Amygdala (tissue), 56 donors: ENCODE measurements around the gene ELAVL1.
A peak's percentile ranks its signal among the peaks of the same experiment; 100 is the strongest.
"Not testable (repeated sequence)": the region's sequence is repeated elsewhere in the genome, so short reads cannot be mapped to it uniquely, and the experiment has no call there.

ENCODE experiments used
- DNase-seq, 56 donors: peaks; one replicate each; lab custom pipeline; 2025; lab: John Stamatoyannopoulos, UW

ELAVL1 gene

DNA sequence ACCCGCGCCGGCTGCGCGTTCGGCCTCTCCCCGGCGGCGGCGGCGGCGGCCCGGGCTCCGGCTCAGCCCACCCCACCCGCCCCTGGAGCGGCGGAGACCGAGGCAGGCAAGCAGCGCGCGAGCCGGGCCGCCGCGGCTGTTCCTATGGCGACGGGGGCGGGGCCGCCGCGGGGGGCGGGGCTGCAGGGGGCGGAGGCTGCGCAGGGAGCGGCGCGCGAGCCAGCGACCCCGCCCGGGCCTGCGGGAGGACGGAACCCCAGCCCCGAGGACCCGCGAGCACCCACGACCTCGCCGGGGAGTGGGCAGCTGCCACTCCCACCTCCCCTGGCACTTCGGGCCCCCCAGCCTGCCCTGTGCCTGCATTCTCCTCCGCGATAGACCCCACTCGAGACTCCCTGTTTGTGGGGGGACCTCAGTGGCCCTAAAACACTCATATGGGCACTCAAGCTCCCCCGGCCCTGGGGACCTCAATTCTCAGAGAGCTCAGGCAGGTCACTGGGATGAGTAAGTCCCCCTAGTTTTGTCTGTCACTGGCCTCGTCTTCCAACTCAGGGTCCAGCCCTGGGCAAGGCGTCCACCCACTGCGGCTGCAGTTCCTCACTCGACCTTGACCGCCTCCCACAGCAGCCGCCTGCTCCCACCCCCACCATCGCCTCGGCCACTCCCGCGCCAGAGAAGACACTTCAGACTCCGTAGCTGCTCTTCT lies 79.3 kb downstream of the ELAVL1 start, which contains the start of gene CTXN1:
CTXN1 (minus strand) TSS at position 115 of the 706 bp plus-strand sequence. CDS start 597 bp downstream, outside the sequence.
- DNase-seq: peak in 33 of 56 donors; percentile 6 to 73 (median 44)

DNA sequence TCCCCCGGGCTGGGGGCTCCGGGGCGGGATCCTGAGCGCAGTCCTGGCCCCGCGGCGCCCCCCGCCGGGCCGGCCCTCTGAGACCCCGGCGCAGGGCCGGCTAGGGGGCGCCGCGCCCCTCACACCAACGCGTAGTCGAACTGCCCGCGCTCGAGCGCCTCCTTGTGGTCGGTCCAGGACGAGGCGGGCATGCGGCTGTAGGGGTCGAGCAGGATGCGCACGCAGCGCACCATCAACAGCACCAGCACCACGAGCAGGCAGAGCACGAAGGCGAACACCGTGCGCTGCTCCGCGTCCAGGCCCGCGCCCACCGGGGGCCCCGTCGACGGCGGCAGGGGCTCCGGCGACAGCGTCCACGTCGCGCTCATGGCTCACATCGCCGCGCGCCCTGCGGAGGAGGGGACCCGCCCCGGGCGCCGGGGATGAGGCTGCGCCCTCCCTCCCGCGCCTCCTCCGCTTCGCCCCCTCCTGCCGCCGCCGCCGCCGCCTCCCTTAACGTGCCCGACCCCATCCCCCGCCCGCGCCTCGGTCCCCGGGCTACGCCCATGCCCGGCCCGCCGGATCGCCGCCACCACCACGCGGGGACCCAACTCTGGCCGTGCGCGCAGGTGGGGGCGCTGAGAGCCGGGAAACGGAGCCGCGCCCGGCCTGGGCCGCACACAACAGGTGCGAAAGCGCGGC lies 80.1 kb downstream of the ELAVL1 start:
- DNase-seq: peak in 25 of 56 donors; percentile 7 to 68 (median 30)

DNA sequence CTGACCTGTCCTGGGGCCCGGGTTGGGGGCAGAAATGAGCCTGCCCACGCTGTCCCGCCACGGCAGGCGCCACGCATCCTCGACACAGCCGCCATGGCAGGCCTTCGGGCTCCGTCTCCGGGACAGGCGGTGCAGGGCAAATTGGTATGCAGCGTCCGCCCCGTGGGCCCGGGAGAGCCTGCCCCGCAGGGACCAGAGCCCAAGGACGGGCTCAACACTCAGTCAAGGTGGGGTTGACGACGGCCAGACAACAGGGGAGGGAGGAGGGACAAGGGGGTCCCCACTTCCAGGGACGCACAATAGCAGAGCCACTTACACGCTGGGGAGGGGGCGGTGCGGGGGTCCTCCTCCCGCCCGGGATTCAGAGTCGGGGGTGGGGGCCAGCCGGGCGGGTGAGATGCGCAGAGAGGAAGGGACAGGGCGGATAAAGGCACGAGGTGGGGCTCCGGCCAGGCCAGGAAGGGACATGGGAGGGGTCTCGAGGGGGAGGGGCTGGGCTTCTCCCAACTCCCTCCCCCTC lies 80.7 kb downstream of the ELAVL1 start:
- no peak for DNase-seq

DNA sequence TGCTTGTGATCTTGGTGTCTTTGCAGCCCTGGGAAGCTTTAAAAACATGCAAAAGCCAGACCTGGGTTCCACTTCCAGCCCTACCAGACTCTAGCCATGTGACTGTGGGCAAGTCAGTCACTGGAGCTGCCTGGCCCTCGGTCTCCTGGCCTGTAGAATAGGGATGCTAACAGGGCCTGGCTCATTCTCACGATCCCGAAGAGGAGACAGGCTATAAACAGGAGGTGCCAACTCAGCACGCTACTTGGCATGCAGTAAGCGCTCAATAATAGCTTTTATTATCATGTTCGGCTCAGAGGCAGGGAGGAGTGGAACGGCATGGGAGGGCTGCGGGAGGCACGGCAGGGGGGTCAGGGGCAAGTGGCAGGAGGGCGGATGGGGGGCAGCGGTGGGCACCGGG lies 81.2 kb downstream of the ELAVL1 start:
- peak in 3 of 56 donors; percentile 34 to 53 (median 53) for DNase-seq

DNA sequence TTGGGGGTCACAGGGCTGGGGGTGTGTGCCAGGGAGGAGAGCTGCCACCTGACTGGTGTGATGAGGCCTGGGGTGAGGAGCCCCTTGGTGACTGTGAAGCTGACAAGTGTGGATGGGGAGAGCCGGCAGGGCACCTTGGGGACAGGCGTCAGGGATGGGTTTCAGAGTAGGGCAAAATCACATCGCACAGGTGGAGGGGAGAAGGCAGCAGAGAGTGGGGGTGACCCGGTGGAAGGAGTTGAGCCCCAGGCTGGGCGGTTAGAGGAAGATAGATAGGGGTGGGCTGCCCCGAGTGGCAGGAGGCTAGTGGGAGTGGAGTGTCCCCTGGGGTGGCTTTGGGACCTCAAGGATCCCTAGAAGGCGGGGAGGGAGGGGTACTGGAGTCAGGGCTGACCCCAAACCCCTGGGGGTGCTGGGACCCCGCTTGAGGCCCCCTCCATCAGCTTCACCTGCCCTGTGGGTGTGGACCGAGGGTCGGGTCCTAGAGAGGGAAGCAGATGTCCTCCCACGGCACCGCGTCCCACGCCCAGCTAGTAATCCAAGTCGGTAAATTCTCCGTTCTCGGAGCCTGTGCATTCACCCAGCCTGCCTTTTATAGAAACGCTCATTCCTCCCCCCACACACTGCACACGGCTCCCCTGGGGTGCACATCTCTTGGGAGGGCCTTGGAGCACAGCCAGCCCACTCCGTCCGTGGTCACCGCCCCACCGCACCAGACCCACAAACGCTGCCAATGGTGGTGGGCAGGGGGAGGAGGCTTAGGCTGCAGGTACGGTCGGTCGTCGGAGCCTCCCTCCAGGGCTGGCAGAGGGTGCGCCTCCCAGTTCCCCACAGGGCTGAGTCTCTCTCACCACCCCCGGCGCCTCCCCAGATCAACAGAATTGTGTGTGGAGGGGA lies 81.9 kb downstream of the ELAVL1 start:
- DNase-seq: peak in 20 of 56 donors; percentile 5 to 67 (median 42)

DNA sequence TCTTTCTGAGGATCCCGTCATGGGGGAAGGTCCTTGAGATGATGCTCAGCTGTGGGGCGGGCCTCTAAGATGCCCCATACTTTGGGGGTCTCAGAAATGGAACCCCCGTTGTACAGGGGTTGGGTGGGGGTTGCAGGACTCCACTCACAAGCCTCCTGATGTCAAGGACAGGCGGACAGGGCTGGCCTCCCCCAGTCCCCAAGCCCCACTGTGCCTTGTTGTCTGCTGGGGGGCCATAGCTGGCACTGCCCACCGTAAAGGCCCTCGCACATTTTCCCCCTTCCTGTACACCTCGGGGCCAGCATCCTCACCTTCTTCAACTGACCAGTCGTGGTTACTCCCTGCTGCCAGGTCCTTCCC lies 82.6 kb downstream of the ELAVL1 start:
- no peak for DNase-seq

DNA sequence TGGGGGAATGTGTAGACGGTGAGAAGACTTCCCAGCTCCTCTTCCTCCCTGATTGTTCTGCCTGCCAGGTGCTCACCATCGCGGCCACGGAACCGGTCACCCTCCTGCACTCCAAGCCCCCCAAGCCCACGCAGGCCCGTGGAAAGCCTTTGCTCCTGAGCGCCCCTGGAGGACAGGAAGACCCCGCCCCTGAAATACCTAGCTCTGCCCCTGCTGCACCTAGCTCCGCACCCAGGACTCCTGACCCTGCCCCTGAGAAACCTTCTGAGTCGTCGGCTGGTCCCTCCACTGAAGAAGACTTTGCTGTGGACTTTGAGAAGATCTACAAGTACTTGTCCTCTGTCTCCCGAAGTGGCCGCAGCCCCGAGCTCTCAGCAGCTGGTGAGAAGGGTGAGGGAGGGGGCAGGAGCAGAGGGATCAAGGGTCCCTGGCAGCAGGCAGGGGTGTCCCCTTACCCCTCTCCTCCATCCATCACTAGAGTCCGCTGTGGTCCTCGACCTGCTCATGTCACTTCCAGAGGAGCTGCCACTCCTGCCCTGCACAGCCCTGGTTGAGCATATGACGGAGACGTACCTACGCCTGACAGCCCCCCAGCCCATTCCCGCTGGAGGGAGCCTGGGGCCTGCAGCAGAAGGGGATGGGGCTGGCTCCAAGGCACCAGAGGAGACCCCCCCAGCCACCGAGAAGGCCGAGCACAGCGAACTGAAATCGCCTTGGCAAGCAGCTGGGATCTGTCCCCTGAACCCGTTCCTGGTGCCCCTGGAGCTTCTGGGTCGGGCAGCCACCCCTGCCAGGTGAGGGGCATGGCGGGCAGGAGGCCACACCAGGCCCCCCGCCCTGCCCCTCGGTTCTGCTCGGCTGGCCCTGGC lies 83.2 kb downstream of the ELAVL1 start:
- DNase-seq: no peak

DNA sequence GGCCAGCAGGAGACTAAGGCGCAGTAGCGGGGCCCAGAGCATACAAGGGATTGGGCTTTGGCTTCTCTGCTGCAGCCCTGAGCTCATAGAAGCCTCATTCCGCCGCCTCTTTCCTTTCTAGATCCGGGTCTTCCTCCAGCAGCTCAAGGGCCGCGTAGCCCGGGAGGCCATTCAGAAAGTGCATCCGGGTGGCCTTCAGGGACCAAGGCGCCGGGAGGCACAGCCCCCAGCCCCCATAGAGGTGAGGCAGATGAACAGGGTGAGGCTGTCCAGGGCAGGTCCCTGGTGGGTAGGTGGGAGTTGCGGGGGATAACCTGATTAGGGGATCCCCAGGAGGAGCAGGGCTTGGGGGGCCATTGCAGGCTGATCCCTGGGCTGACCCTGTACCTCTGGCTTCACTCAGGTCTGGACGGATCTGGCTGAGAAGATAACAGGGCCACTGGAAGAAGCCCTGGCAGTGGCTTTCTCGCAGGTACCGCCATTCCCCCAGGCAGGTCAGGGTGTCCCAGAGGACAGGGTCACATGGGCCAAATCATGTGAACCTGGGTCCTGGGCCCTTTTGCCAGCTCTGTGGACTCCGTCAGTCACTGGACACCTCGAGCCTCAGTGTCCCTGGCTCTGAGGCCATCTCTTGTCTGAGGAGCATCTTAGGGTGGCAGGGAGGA lies 84.0 kb downstream of the ELAVL1 start:
- DNase-seq: peak in 1 of 56 donors; percentile 60

DNA sequence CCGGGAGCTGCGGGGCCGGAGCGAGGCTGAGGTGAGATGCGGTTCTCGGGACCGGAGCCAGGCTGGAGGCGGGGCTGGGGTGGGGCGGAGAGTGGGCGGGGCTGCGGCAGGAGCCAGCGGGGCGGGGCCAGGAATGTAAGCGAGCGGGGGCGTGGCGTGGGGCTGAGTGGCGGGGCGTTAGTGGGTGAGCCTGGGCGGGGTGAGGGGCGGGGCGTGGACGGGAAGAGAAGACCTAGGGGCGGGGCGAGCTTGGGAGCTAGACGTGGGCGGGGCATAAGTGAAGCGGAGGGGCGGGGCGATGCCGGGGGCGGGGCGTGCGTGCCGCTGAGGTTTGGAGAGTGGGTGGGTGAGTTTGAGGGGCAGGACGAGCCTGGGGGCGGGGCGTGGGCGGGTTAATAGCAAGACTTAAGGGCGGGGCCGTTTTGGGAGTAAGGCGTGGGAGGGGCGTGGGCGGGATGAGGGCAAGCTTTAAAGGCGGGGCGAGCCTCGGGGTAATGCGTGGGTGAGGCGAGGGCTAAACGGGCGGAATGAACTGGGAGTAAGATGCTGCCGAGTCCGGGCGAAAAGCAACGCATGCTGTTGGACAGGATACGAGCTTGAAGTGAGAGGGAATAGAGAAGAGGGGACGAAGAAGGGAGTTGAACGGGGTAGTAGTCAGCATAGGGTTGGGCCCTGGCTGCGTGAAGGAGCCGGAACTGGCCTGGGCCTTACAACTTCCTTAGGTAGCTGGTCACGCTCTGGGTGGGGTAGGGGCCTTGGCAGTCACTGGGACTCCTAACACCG lies 84.7 kb downstream of the ELAVL1 start:
- peak; percentile 86 to 100 (median 97) for DNase-seq

DNA sequence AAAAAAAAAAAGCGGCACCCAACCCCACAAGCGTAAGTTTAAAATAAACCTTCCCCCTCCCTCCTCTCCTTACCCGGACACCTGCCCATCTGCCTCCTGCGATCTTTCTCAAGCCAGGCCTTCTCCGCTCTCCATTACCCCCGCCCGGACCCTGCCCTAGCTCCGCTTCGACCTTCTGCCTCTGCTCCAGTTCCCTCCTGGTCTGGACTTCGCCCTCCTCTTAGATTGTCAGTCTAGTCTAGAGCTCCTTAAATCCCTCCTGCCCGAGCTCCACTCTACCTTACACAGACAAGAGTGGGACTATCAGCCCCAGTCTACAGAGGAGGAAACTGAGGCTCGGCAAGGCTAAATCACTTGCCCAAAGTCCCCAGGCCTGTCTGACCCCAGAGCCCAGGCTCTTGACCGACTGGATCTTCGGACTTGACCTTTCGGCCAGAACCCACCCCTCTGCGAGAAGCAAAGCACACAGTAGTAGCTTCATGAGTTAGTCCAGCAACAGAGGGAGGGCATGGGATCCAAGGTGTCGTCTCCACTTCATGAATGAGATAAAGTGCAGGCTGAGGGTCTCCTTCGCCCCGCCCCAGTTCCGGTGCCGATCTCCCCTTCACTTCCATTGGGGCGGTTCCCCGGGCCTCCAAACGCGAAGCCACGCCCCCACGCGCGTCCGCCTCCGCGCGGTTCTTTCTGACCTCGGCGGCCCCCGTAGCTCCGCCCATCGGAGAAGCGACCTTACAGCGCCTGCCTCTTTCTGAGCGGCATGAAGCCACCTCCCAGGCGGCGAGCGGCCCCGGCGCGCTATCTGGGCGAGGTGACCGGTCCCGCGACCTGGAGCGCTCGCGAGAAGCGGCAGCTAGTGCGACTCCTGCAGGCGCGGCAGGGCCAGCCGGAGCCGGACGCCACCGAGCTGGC lies 85.6 kb downstream of the ELAVL1 start, which contains the start of gene SNAPC2:
SNAPC2 (plus strand) TSS at position 729 of the 909 bp plus-strand sequence; CDS start at position 758, 29 bp downstream.
- peak; percentile 62 to 98 (median 90) for DNase-seq

DNA sequence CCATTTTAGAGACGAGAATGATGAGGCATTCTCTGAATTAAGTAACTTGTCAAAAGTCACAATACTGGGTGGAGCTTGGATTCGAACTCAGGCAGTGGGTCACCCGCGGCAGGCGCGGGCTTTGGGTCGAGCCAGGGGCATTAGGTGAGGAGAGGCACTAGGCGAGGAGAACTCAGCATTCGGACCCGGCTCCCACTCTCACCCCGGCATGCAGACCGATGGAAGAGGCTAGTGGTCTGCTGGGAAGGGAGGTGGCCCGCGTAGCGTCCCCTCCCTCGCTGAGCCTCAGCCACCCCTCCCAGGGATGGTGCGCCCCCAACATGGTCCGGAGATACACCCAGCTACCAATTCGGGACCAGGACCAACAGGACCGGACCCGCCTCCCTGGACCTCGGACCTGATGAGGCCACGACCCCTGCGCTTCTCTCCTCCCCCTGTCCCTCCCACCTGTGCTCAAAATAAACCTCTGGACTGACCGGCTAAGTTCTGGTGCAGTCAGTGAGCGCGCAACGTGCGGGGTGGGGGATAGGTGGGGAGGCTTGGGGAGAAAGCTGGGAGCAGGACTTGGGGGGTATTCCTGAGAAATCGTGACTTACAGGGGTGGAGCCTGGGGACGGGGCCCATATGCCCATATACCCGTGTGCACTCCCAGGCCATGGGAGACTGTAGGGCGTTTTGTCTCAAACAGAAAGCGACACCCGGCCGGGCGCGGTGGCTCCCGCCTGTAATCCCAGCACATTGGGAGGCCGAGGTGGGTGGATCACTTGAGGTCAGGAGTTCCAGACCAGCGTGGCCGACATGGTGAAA lies 86.6 kb downstream of the ELAVL1 start:
- DNase-seq: peak in 1 of 56 donors; percentile 21

DNA sequence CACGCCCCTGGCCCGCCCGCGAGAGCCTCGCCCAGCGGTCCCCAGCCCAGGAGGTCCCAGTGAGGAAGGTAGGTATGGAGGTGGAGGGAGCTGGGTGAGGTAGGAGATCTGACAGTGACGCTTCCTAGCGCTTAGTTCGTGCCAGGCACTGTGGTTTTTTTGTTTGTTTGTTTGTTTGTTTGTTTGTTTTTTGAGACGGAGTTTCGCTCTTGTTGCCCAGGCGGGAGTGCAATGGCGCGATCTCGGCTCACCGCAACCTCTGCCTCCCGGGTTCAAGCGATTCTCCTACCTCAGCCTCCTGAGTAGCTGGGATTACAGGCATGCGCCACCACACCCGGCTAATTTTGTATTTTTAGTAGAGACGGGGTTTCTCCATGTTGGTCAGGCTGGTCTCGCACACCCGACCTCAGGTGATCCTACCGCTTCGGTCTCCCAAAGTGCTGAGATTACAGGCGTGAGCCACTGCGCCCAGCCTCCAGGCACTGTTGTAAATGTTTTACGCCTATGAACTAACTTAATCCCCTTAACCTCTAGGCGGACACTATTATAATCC lies 87.3 kb downstream of the ELAVL1 start:
- not testable (repeated sequence) for DNase-seq

DNA sequence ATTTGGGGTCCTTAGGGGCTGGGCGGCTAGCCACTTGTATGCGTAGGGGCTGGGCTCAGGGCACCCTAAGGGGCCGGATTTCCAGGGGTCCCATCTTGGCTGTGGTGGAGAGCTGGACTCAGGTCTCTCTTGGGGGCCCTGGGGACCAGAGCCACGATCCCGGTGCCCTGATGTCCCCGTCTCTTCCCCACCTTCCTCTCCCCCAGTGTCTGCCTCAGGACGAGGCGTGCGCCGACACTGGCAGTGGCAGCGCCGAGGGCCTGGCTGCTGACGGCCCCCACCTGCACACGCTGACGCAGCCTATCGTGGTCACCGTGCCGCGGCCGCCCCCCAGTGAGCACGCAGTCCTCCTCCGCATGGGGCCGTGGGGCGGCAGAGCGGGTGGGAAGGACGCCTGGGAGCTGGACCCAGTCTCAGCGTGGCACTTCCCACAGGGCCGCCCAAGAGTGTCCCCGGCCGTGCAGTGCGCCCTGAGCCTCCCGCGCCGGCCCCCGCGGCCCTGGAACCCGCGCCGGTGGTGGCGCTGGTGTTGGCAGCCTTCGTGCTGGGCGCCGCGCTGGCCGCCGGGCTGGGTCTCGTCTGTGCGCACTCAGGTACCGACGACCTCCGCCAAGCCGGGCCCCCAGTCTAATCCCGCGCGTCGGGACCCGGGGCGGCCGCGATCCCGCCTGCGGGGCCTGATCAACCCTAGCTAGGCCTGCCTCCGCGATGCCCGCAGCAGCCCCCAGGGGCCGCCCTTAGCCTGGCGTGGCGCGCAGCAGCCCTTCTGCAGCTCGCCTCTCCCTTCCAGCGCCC lies 88.0 kb downstream of the ELAVL1 start:
- peak in 21 of 56 donors; percentile 6 to 59 (median 25) for DNase-seq

DNA sequence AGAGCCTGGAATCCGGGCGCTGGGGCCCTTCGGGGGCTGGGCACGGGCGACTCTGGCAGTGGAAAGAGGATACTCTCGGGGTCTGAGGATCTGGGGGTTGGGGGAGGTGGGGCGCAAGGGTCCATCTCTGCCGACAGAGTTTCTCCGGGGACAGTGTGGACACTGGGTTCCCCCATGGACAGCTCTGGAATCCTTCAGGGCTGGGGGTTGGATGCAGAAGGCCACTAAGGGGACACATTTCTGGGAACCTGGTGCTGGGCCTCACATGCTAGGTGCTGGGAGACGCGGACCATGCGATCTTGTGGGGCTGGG lies 88.5 kb downstream of the ELAVL1 start:
- peak in 3 of 56 donors; percentile 13 to 52 (median 38) for DNase-seq
